GM19455 (cell line): ENCODE data around the gene PLA2G3.
"Not testable (repeated sequence)": the region's sequence is repeated elsewhere in the genome, so short reads cannot be mapped to it uniquely, and the experiment has no call there.

Experiments used
- ATAC-seq: cut with Tn5 transposase; IDR thresholded peaks from one replicate; pipeline ENCODE4 v1.9.1; 2021; ENCODE audit not compliant: unreplicated experiment

Gene PLA2G3, protein sequence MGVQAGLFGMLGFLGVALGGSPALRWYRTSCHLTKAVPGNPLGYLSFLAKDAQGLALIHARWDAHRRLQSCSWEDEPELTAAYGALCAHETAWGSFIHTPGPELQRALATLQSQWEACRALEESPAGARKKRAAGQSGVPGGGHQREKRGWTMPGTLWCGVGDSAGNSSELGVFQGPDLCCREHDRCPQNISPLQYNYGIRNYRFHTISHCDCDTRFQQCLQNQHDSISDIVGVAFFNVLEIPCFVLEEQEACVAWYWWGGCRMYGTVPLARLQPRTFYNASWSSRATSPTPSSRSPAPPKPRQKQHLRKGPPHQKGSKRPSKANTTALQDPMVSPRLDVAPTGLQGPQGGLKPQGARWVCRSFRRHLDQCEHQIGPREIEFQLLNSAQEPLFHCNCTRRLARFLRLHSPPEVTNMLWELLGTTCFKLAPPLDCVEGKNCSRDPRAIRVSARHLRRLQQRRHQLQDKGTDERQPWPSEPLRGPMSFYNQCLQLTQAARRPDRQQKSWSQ

DNA sequence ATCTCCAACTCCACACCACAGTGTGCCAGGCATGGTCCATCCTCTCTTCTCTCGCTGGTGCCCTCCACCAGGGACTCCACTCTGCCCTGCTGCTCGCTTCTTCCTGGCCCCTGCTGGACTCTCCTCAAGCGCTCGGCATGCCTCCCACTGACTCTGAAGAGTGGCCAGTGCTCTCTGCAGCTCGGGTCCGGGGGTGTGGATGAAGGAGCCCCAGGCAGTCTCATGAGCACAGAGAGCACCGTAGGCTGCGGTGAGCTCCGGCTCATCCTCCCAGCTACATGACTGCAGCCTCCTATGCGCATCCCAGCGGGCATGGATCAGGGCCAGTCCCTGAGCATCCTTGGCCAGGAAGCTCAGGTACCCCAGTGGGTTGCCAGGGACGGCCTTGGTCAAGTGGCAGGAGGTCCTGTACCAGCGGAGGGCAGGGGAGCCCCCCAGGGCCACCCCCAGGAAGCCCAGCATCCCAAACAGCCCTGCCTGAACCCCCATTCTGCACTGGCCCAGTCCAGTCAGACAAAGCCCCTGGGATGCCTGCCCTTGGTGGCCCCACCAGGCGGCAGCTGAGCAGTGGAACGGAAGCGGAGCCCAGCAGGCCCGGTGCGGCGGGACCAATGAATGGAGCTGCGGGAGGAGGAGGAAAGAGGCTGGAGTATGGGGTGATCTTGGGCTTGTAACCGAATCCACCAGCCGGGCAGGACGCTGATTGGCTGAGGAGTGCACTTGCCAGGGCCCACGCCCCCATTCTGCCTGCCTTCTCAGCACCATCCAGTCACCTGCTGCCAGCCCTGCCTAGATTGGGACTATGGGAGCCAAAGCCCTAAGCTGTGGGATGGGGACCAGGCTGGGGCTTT is at the start of gene PLA2G3:
TSS of gene PLA2G3 (minus strand) at position 643 of the 851 bp plus-strand sequence. CDS start at position 489, 154 bp downstream.
- ATAC-seq, result no peak

DNA sequence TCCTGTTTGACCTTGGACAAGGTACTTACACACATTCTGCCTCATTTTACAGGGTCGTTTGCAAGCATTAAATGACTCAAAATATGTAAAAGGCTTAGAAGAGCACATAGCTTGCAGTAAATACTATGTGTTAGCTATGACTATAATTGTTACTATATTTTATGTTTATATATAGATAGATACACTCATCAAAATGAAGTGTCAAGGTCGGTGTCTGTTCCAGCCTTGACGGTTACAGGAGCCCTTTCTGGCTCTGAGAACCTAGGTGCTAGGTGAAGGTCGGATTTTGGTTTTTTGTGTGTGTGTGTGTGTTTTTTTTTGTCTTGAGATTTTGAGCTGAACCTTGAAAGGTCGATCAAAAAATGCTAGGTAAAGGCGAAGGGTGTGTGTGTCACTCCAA is 47.3 kb upstream of the PLA2G3 start:
- ATAC-seq, result no peak

DNA sequence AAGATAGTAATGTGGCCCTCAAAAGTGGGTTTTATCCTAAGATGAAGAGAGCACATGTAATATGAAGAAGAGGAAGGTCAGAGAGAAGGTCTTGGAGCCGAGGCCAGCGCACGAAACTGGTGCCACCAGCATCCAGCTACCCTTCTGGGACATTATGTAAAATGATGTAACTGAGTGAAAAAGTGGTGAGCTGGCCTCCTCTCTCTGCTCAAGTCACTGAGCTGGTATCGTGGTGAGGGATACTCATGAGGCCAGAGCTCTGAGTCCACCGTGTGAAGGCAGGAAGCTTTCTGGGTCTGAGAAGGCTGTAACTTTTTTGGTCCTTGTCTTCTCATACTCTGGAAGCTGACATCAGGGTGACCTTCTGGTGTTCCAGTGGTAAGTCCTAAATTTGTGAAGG is 44.7 kb upstream of the PLA2G3 start:
- no peak for ATAC-seq

DNA sequence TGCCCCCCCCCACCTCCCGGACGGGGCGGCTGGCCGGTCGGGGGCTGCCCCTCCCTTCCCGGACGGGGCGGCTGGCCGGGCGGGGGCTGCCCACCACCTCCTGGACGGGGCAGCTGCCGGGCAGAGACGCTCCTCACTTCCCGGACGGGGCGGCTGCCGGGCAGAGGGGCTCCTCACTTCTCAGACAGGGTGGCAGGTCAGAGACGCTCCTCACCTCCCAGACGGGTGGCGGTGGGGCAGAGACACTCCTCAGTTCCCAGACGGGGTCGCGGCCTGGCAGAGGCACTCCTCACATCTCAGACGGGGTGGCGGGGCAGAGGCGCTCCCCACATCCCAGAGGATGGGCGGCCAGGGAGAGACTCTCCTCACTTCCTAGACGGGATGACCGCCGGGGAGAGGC is 43.7 kb upstream of the PLA2G3 start:
- ATAC-seq, result no peak

DNA sequence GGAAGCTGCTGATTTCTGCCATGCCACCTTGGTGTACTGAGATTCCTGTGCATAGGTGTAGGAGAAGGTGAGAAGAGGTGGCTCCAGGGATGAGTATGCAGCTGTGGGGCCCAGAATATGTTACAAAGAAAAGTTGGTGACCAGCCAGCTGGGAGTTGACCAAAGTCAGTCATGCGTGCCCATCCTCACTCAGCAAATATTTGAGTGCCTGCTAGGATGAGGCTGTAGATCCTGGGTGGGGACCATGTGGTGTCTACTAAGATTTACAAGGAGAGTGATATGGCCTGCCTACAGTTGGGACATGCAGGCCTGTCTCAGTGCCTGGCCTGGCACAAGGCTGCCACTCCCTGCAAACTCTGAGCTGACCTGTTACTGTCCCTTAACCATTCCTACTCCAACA is 39.0 kb upstream of the PLA2G3 start:
- ATAC-seq, result no peak

DNA sequence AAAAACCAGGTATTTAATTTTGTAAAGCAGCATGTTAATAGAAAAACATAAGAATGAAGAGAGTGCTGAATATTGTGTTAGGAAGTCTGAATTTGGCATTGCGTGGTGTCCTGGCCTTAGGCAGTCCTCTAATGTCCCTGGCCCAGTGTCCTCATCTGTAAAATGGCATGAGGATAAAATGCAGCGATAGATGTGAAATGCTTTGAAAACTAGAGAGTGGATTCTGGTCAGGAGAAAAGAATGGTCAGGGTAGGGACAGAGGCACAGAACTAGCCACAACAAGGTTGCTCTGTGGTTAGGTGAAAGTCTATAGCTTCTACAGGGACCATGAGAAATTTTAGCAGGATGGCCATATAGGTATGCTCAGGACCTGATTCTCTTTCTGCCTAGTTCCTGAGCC is 38.6 kb upstream of the PLA2G3 start:
- no peak for ATAC-seq

DNA sequence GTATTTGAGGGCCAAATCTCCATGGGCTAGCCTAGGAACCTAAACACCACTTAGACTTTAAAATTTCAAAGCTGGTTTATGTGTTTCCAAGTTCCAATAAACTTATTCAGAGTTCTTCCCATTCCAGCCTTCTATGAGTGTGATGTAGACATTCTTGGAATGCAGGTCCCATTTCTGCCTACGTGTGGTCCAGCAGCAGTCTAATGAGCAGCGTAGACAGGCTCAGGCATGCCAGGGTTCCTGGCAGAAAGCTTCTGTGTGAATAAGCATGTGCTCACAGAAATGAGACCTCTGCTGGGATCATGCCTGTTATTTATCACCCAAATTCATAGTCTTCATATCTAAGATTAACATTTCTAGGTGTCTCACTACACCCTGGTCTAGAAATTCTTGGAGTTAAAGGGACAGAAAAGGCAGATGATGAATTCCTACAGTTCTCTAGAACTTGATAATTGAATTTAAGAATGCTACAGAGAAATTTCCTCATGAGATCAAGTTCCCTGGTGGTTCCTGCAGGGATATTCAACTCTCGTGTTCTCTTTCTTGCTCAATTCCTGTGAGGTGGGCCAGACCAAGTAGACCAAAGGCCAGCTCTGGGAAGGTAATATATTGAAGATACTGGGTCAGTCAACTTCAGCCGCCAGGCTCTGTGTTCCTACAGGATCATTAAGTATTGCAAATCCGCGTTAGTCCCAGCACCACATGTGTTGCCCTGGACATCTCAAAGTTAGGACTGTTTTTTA is 37.3 kb upstream of the PLA2G3 start:
- ATAC-seq, result no peak

DNA sequence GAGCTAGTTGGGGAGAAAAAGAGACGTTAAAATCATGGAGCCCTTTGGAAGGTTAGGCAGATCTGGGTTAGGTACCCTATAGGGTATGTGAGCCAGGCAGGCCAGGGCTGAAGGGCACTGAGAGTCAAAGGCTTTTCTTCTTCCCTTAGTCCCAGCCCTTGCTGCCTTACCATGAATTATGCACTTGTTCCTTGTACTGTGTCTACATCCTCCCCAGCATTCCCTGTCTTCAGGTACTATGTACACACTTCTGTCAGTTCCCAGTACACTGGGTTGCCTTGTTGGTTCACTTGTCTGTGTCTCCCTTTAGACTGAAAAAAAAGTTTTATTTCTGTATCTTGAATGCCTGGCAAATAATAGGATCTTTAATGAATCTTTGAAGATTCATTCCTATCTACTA is 36.6 kb upstream of the PLA2G3 start:
- ATAC-seq, result no peak

DNA sequence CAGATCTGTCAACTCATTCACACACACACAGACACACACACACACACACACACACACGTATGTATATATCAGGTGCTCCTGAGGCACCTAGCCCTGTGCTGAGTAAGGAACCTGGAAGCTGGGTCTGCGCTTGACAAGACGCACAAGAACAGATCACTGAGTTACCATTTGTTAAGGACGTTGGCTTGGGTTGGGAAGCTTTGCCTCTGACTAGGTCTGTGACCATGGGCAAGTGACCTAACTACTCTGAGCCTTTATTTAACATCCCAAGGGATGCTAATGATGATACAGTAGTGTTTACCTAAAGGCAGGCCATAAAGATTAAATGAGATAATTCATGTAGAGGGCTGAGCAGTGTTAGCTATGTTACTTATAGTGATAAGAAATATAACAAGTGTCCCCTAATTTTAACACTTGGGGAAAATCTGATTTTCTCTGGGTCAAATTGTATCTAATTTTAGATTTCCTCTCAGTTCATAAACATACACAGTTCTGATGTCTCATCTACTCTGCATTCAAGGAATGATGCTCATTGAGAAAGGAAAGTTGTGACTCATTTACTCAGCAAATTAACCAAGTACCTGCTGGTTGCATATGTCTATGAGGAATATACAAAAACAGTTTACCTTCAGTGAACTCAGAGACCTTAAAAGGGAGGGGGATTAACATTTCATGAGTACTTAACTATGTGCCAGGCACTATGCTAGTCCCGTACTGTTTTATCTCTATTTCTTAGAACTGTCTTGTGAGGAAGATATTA is 33.3 kb upstream of the PLA2G3 start:
- no peak for ATAC-seq

DNA sequence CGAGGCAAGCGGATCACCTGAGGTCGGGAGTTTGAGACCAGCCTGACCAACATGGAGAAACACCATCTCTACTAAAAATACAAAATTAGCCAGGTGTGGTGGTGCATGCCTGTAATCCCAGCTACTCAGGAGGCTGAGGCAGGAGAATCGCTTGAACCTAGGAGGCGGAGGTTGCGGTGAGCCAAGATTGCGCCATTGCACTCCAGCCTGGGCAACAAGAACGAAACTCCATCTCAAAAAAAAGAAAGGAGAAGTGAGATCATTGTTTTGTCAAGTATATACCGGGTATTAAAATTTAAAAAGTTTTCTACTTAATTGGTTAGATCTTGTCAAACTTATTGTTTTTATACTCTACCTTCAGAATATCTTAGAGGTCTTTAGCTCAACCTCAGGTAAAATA is 31.4 kb upstream of the PLA2G3 start:
- not testable (repeated sequence) for ATAC-seq

DNA sequence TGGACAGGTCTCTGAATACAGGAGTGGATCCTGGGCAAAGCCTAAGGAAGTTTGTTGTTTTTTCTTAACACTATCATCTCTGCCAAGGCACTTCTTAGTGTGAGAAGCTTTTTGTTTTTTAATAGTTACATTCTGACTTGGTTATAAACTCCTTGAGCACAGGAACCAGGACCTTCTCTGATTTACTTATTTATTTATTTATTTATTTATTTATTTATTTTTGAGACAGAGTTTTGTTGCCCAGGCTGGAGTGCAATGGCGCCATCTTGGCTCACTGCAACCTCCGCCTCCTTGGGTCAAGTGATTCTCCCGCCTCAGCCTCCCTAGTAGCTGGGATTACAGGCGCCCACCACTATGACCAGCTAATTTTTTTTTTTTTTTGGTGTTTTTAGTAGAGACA is 30.7 kb upstream of the PLA2G3 start:
- no peak for ATAC-seq

DNA sequence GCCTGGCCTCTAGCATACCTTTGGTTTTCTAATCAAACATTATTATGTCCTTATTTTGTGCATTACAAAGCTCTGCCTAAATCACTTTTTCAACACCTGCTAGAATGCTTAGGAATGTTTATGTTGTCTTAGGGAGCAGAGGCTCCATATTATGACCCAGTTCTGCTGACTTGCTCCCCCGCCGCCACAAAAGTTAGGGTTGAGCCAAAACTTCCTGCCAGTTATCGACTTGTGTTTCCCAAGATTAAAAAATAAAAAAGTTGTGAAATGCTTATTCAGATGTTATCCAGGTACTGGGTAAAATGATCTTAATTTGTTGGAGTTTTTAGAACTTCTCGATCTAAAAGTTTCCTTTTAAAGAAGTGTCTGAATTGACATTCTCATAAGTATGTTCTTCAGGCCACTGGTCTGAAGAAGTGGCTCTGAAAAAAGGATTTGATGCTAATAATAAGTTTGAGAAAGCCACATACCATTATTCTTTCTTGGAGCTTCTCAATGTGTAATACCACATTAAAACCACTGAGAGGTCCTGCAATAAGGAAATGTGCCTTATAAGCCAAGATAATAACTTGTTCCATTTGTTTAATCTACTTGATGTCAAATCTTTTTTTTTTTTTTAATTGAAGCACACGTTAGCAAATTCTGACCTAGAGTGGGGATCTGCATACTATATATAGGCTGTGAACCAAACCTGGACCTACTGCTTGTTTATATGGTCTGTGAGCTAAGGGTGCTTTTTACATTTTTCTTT is 21.9 kb upstream of the PLA2G3 start:
- no peak for ATAC-seq

DNA sequence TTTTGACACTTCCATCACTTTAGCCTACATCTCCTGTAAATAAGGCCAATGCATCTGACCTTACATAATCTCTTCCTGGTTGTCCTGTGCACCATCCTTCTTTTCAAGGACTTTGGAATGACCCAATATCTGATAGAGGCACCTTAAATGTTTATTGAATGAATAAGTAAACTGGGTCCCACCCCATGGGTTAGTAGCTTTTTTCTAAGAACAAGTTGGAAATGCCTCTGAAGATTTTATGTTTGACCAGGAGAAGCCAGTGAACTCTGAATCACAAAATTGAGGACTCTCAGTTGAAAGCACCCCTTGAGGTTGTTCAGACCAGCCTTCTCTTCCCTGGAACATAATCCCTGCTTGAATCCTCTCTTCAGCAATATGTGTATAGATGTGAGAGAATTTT is 21.1 kb upstream of the PLA2G3 start:
- no peak for ATAC-seq

DNA sequence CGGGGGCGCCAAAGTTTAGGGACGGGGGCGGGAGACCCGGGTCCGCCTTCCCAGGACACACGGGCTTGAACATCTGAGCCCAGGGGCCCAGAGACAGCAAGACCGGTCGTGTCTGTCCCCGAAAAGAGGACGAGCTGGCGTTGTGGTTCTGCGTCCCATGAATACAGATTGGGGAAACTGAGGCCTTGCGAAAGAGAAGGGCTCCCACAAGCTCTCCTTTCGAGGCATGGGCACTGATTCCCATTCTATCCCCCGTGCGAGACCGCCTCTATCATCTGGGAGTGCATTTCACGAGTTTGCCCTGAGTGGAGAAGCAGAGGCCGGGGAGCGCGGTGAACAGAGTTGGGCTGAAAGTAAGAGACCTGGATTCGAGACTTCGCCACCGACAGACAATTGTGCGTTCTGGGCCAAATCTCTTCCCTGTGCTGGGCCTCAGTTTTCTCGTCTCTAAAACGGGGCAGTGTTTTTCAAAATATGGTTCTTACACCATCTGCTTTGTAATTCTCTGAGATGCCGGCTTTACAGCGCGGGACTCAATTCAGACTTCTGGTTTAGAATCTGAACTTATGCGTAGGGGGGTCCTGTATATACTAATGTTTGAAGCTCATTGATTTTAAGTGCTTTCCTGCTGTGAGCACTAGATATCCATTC is 20.1 kb upstream of the PLA2G3 start:
- ATAC-seq, result no peak

DNA sequence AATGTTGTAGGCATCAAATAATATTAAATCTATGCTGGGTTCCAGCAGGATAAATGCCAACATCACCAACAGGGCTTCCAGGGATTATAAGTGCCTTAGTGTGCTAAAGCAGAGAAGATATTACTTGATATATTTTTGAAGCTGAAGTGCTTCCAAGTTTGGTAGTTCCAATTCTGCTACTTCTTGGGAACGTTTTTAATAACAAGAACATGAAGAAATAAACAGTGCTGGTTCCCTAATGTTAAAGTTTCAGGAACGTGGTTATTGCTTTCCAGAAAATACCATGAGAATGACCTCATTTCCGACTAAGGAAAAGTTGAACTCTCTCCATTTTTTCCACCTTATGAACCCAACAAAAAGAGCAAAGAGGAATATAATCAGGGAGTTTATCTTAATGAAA is 15.1 kb upstream of the PLA2G3 start:
- no peak for ATAC-seq

DNA sequence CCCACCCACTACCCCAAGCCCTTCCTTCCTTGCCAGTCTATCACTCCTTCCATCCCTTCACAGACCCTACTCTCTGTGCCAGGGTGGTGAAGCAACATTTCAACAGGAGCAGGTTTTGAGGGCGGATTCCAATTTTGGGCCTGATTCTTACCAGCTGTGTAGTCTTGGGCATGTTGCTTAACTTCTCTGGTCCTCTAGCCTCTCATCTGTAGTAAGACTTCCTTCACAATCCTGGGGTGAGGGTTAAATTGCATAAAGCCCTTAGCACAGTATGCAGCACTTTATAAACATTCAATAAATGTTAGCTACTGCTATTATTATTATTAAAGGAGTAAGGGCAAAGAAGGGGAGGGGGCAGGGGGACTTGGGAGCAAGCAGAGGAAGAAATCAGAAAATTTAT is 14.7 kb upstream of the PLA2G3 start:
- no peak for ATAC-seq

DNA sequence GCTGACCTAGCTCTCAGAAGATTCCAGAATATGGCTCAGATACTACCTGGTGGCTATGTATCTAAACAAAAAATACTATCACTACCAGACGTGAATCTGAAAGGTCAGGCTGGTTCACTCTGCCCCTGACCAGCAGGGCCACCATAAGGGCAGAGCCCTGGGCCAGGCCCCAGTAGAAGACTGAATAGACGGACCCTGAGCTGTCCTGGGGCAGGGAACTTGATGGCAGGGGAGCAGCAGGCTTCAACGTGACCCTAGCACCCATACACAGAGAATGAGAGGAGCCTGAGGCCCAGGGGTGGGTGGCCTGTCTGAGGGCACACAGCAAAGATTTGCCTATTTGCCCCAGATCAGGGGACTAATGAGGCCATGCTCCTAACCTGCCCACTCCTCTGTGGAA is 13.0 kb upstream of the PLA2G3 start:
- no peak for ATAC-seq

DNA sequence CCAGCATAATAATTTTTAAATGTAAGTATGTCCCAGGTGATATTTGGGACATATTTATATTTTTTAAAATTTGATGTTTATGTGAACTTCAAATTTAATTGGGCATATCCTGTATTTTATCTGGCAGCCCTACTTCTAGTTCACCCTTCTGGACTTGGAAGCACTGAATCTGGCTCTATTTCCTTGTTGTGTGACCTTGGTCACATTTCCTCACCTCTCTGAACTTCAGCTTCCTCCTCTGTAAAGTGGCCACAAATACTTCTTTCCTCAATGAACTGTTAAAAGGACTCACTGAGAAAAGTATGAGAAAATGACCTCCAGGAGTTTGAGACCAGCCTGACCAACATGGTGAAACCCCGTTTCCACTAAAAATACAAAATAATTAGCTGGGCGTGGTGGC is 11.6 kb upstream of the PLA2G3 start:
- no peak for ATAC-seq

DNA sequence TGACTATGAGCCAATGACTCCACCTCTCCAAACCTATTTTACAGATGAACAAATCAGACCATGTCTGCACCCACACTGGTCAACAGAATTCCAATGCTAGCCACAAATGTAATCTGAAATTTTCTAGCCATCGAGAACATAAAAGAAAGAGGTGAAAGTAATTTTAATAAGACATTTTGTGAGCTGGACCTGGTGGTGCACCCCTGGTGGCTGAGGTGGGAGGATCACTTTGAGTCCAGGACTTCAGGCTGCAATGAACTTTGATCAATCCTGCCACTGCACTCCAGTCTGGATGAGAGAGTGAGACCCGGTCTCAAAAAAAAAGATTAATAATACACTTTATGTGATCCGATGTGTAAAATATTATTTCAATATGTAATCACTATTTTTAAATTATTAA is 10.3 kb upstream of the PLA2G3 start:
- no peak for ATAC-seq
